Breast epithelium (tissue), 3 donors: ENCODE results near the gene RHAG.

Experiments used
- CTCF ChIP-seq, 3 donors: fragments of 450-650 bp; IDR thresholded peaks; one replicate each; pipeline ENCODE4 v1.5.1; 2016 to 2017; ENCODE audit warnings: antibody characterized with exemption in 3 of 3, mild to moderate bottlenecking in 3 of 3, moderate library complexity in 3 of 3
- POLR2A ChIP-seq: fragments of 450-650 bp; IDR thresholded peaks from one replicate; pipeline ENCODE4 v1.6.1; 2016; ENCODE audit warnings: antibody characterized with exemption, mild to moderate bottlenecking, moderate library complexity
- POLR2AphosphoS5 ChIP-seq, 3 donors: sonication (generic); formaldehyde crosslinking; IDR thresholded peaks; one replicate each; pipeline ENCODE4 v1.6.1; 2017; ENCODE audit warnings: antibody characterized with exemption in 3 of 3

DNA sequence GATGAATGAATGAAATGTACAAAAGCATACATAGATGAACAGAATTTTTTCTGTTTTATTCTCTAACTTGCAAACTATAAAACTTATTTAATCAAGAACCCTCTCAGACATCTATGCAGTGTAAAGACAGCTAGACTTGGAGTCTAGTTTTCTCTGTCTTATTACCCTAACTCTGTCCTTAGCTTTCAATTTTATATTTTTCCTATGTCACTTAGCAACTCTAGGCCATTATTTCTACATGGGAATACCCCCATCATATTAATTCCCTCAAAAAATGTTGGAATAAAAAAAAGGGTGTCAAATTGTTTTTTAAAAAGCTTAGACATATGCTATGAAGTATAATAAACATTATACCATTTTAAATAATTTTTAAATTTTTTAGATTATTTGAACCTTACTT lies 1.2 kb downstream of the RHAG start:
- TF ChIP-seq CTCF (IDR thresholded peaks at IDR 0.05): no peak
- no peak for TF ChIP-seq POLR2AphosphoS5 (IDR thresholded peaks at IDR 0.05)
- no peak for TF ChIP-seq POLR2A
